Lung (tissue), 12 donors: Measurements from ENCODE around the gene RASAL3. TPM values are rescaled to one million over a fixed set of nuclear protein-coding genes. Genes with fewer than 3 reads are reported as not detected.

Source experiments
- ATAC-seq: fragments of 200-7000 bp; cut with Tn5 transposase; one replicate; pipeline ENCODE4 v1.9.1; 2020; ENCODE audit warnings: moderate number of reproducible peaks; ENCODE audit not compliant: insufficient read depth, low FRiP score
- DNase-seq, 3 donors: peaks; one replicate each; pipeline ENCODE4 v3.0.0-alpha.2; 2013 to 2017
- H3K27ac ChIP-seq, 2 donors: one replicate each; pipeline ENCODE4 v1.5.1; 2013; ENCODE audit warnings: mild to moderate bottlenecking in 2 of 2, moderate library complexity in 2 of 2, control low read depth in 1 of 2, inconsistent platforms in 1 of 2, low read depth in 1 of 2, low read length in 1 of 2
- H3K27me3 ChIP-seq, 3 donors: one replicate each; pipeline ENCODE4 v1.5.1; 2013; ENCODE audit warnings: low read length in 2 of 3; ENCODE audit not compliant: control insufficient read depth in 3 of 3, insufficient read depth in 3 of 3
- H3K36me3 ChIP-seq, 4 donors: one replicate each; pipeline ENCODE4 v1.5.1; 2013; ENCODE audit warnings: low read length in 4 of 4, mild to moderate bottlenecking in 1 of 4, moderate library complexity in 1 of 4; ENCODE audit not compliant: control insufficient read depth in 4 of 4, insufficient read depth in 4 of 4
- H3K4me1 ChIP-seq, 5 donors: one replicate each; pipeline ENCODE4 v1.5.1; 2013; ENCODE audit warnings: low read length in 5 of 5, mild to moderate bottlenecking in 2 of 5, moderate library complexity in 1 of 5; ENCODE audit not compliant: control insufficient read depth in 5 of 5, insufficient read depth in 5 of 5
- H3K4me3 ChIP-seq: one replicate; pipeline ENCODE4 v1.5.1; 2013; ENCODE audit warnings: mild to moderate bottlenecking, control low read depth, moderate library complexity
- H3K9ac ChIP-seq, 2 donors: one replicate each; pipeline ENCODE4 v1.5.1; 2013; ENCODE audit warnings: low read length in 2 of 2, control low read depth in 1 of 2; ENCODE audit not compliant: insufficient read depth in 1 of 2
- H3K9me3 ChIP-seq, 4 donors: one replicate each; pipeline ENCODE4 v1.5.1; 2013; ENCODE audit warnings: low read length in 3 of 4, mild to moderate bottlenecking in 1 of 4, moderate library complexity in 1 of 4; ENCODE audit not compliant: control insufficient read depth in 4 of 4, insufficient read depth in 3 of 4
- CTCF ChIP-seq: IDR thresholded peaks from 2 replicates; pipeline ENCODE4 v1.5.1; 2012; ENCODE audit warnings: mild to moderate bottlenecking; ENCODE audit errors: control extremely low read depth, extremely low read depth
- WGBS, 2 donors: extraction: QIAGEN DNeasy Blood & Tissue Kit; methylation state at CpG; one replicate each; pipeline ENCODE4 v1.1.7; 2013; 5-methylcytosine and 5-hydroxymethylcytosine counted together
- polyA plus RNA-seq, 2 donors: library from polyadenylated mRNA; stranded (reverse); fragments of 200-250 nt; gene quantifications; one replicate each; pipeline ENCODE4 v1.2.1, GENCODE V29; 2013
- total RNA-seq, 2 donors: library from RNA; depleted of rRNA in 1 of 2; stranded (reverse); fragments of >200 nt in 1 of 2; gene quantifications; one replicate each; pipeline ENCODE4 v1.2.1, GENCODE V29; 2014 to 2021
- donor health status: control.
- donor health status: control.
- donor health status: Bipolar disorder and iron deficiency.
- donor health status: healthy.
- donor health status: DM: yes; HTN: yes; CAD: no.

The RASAL3 gene
- total and polyA plus RNA-seq, 4 donors, result 4.6 to 18.2 (median 9.6) TPM

DNA sequence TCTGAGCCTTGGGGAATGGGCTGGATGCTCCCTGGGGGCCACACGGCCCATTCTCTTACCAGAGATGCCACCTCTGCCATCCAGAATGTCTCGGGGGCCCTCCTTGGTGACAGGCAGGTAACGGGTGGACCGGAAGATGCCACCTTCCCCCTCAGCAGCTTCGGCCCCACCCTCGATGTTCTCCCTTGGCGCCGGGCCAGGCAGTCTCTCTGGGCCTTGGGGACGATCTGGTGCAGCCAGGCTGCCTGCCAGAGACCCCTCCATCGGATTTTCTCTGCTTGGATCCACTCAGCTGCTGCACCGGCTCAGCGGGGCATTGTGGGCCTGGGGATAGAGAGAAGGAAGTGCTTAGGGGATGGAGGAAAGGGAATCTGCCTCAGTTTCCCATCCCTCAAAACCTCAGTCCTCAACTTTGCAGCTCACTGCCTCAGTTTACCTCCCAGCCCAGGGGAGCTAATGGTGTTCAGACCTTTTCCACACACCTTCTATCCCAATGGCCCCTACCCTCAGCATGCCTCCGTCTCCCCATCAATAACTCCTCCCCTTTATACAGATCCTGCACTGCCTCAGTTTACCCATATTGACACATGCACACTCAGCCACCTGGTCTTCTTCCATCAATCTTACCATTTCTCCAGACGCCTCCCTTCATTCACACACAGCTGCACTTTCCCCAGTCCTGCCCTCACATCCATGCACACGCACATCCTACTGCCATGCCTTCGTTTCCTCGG lies 16.1 kb downstream of the RASAL3 start:
- Histone ChIP-seq H3K27me3 (peaks cover 0 to 4% (median 0%) of the 10 kb centered on the region in 3 donors), H3K36me3 (peaks cover 0 to 8% (median 1%) of the 10 kb centered on the region in 4 donors), H3K27ac (no peak overlapping the region), H3K9ac (no peak overlapping the region), H3K9me3 (no peaks in the 10 kb centered on the region), H3K4me3 (no peak overlapping the region), H3K4me1 (peaks cover 2 to 16% (median 8%) of the 10 kb centered on the region in 5 donors)
- TF ChIP-seq CTCF, result no peak
- whole genome bisulfite sequencing, 2 donors, result 66 to 81% methylated on average over 17 of the region's 17 CpGs
- DNase-seq (no peak), ATAC-seq (no peak)

GRCh38 chr19:15447057-15447456 lies 17.3 kb downstream of the RASAL3 start:
- Histone ChIP-seq H3K27me3 (no peaks in the 10 kb centered on the region), H3K36me3 (peaks cover 0 to 4% (median 1%) of the 10 kb centered on the region in 4 donors), H3K9me3 (no peaks in the 10 kb centered on the region), H3K9ac (no peak overlapping the region), H3K4me1 (peaks cover 2 to 10% (median 5%) of the 10 kb centered on the region in 5 donors), H3K4me3 (no peak overlapping the region), H3K27ac (no peak overlapping the region)
- ATAC-seq (no peak), DNase-seq (no peak)
- WGBS, 2 donors, result 82 to 83% methylated on average over 4 of the region's 4 CpGs
- TF ChIP-seq CTCF, result no peak

DNA sequence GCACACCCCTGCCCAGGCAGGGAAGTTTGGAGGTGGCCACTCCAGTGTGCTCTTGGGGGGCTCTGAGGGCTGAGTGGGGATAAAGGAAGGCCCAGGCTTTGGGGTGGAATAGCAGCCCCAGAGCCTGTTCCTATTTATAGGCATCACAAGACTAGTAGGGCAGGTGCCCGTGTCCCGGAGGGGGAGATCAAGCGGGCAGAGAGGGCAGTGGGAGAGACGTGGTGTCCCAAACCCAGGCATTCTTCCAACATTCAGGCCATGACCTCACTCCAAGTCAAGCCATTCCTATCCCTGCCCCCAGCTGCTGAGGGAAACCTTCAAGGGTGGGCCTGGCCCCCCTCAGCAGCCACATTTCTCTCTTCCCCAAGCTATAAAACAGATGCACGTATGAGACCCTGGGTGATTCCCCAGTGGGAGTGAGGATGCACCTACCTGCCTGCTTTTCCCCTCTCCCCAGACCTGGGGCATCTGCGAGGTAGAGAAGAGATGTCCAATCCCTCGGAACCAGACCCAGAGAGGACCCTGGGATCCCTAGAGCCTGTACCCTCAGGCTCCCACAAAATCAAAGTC lies 18.5 kb downstream of the RASAL3 start:
- WGBS, 2 donors, result 71 to 90% methylated on average over 7 of the region's 7 CpGs
- no peak for DNase-seq
- H3K9ac ChIP-seq, result no peak overlapping the region

More for the DNA sequence above, 18.5 kb downstream of the RASAL3 start:
- Histone ChIP-seq H3K36me3 (peaks cover 0 to 4% (median 1%) of the 10 kb centered on the region in 4 donors), H3K27me3 (no peaks in the 10 kb centered on the region), H3K9me3 (no peaks in the 10 kb centered on the region), H3K4me3 (no peak overlapping the region), H3K27ac (peak overlapping the region in 1 of 2 donors; percentile 85), H3K4me1 (peaks cover 2 to 10% (median 5%) of the 10 kb centered on the region in 5 donors)
- ATAC-seq, result no peak
- no peak for TF ChIP-seq CTCF
